Midbrain (tissue), 1 donor: Measurements from ENCODE around the gene TSPAN16.
A peak's percentile ranks its signal among the peaks of the same experiment; 100 is the strongest.
"Not testable (repeated sequence)": the region's sequence is repeated elsewhere in the genome, so short reads cannot be mapped to it uniquely, and the experiment has no call there.

Experiments used
- DNase-seq: peaks from one replicate; lab custom pipeline; 2025; lab: John Stamatoyannopoulos, UW

Gene TSPAN16

DNA sequence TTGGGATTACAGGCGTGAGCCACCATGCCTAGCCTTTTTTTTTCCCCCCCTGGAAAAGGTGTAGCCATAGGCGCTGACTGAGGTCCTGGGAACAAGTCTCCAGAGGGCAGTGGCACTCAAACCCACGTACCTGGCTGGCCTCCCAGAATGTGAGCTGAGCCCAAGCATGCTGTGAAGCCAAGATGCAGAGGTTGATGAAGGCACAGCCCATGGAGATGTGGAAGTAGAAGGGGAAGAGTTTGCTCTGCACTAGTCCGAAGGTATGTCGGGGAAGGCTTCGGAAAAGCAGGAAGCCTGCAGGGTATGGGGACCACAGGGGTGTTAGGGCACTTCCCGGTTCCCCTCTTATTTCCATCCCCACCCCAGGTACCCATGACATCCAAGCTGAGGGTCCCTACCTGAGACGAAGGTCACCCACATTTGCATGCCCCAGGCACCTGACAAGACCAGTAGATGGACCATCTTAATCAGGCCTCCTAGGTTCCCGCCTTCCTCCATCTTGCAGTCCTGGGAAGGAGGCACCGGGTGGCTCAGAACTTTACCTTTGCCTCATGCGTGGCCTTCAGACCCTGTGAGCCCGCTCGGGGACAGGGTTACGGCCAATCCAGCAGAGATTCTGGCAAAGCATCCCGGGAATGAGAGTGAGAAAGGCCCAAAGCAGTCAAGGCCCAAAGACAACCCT is 49.3 kb downstream of the TSPAN16 start:
- no peak for DNase-seq

DNA sequence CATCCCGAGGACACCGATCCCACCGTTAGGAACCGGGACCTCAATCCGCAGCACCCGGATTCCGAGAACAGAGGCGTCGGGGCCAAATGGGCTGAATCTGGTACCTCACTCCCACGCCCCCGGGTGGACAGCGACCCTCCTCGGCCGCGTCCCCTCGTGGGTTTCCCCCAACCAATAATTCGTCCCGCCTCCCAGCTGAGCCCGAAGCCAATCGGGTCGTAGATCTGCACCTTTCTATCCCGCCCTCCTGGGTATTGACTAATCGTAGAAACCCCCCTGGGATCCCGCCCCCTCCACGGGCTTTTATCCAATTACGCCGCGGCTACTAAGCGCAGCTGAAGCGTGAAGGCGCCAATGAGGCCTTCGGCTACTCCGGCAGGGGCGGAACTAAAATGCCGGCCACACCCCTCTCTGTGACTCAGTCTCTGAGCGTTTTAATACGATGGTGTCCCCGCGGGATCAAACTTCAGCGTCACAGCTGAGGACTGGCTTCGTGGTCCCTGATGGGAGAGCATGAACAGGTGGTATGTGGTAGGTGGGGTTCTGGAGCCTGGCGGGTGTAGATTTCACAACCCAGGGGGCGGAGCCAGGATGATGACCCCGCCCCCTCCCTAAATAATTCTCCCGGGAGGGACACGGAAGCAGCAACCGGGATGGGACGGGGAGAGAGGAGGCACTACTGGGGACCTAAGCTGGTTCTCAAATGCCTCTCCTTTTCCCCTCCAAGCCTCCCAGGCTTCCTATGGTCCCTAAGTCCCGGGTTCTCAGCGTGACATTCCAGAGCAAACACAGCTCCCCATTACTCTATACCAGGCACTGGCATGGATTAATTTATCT is 50.4 kb downstream of the TSPAN16 start, which contains the start of the genes CCDC159 and TMEM205:
TSS of gene CCDC159 (plus strand) at position 416 of the 837 bp plus-strand sequence. CDS start at position 504, 88 bp downstream.
TSS of gene TMEM205 (minus strand) at position 165 of the 837 bp plus-strand sequence. CDS start 649 bp downstream, outside the sequence.
- peak; percentile 100 for DNase-seq

- no peak for DNase-seq
Observed at GRCh38 chr19:11347546-11348039, 51.6 kb downstream of the TSPAN16 start.

DNA sequence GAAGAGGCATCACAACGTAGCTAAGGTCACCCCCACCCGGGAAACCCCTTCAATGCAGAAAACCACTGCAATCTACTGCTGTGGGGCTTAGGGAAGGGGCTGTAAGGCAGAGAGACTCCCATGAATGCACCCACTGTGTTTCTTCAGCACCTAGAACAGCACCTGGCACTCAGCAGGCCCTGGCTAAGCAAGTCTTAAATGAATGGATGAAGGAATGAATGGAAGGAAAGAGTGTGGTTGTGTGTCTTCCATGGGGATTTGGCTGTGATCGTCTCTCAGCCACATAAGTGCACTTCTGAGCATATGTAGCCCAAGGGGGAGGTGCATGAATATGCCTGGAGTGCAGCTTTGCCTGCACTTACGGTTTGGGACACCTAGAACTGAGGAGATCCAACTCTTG is 53.2 kb downstream of the TSPAN16 start:
- DNase-seq: no peak

DNA sequence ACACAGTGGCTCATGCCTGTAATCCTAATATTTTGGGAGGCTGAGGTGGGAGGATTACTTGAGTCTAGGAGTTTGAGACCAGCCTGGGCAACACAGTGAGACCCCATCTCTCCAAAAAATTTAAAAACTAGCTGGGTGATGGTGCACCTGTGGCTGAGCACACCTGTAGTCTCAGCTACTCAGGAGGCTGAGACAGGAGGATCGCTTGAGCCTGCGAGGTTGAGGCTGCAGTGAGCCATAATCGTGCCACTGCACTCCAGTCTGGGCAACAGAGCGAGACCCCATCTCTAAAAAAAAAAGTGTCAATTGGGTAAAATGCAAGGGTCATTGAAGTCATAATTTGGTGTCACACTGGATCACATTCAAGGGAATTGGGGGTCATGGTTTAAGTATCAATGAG is 58.1 kb downstream of the TSPAN16 start:
- not testable (repeated sequence) for DNase-seq

DNA sequence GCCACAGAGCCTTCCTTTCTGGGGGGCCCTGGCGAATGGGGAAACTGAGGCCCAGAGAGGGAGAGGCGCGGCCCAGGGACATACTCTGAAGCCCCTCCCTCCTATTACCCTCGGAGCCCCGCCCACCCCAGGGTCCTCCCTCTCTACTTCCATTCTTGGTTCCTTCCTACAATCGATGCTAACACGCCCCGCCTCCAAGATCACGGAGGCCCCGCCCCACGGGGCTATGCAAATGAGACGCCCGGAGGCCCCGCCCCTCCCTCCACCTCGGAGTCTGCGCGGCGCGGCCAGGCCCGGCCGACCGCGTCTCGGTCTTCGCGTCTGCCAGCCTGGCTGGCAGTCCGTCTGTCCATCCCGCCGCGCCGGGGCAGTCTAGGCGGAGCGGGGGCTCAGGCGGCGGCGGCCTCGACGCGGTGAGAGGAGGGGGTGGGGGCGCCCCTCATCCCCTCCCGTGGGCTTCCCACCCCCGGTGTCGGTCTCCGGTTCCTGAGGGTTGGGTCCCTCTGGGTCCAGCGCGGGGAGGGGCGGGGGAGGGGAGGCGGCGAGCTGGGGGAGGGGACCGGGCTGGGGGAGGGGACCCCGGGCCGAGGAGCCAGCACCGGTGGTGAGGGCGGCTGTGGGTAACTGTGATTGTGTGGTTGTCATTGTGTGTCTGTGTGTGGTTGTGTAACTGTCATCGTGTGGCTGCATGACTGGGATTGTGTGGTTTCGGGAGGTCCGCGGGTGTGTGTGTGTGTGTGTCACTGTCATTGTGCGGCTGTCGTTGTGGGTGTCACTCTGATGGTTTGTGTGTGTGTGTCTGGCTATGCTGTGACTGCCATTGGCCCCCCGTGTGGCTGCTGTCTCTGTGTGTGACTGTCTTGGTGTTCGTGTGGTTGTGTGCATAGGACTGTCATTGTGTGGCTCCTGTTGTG is 59.5 kb downstream of the TSPAN16 start, which contains the start of gene PLPPR2:
TSS of gene PLPPR2 (plus strand) at position 273 of the 914 bp plus-strand sequence. CDS start 2,242 bp downstream, outside the sequence.
- DNase-seq: peak; percentile 82

DNA sequence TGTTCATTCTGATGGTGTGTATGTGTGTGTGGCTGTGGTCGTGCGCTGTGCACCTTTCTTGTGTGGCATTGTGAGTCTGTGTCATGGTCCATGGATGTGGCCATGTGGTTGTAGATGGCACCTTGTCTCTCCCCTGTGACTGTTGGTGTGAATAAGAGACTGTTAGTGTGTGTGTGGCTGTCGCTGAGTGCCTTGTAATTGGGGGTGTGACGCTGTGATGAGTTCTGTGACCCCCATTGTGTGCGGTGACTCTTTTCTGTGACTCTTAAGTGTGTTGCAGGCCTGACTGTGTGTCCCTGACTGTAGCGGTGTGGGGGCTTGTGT is 60.1 kb downstream of the TSPAN16 start:
- no peak for DNase-seq

DNA sequence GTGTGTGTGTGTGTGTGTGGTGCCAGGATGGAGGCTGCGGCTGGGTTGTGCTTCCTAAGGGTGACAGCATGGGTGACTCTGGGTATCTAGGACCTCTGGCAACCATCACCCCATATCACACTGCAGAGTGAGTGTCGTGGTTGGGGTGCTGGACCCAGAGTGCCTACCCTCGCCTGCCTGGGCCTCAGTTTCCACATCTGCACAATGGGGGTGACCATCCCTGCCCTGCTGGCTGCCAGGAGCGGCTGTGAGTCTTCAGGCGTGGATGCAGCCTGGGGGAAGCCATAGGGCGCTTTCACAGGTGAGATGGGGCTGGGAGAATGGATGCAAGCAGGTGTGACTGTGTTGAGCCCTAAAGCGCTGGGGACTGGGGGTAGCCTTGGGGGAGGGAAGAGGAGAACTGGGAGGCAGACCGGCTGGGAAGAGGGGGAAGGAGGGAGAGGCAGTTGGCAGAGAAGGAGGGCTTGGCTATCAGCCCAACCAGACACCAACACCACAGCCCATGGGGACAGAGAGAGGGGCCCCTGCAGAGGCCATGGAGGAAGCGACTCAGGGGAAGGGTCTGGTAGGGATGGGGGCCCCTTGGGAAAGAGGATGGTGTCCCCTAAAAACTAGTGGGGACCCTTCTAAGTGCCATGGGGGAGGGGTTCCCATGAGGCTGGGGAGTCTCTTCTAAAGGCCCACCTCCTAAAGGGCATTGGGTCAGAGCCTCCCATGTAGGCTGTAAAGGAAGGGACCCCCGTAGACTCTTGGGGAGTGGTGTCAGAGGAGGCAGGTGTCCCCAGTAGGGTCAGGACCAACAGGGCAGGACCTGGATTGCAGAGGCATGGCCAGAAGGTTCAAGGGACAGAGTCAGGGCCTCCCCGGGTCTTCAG is 61.0 kb downstream of the TSPAN16 start:
- DNase-seq: no peak

DNA sequence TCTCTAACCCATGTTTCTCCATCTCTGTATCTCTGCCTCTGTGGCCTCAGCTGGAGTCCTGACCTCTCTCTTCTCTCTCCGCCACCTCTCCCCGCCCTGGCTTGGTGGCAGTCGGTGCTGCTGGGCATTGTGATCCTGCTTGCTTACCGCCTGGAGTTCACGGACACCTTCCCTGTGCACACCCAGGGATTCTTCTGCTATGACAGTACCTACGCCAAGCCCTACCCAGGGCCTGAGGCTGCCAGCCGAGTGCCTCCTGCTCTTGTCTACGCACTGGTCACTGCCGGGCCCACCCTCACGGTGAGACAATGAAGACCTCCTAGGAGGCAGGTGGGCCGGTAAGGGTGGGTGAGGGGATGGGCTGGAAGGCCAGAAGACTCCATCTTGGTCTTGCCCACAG is 63.5 kb downstream of the TSPAN16 start:
- DNase-seq: no peak

- no peak for DNase-seq
Observed at GRCh38 chr19:11361037-11361770, 65.2 kb downstream of the TSPAN16 start.

GRCh38 chr19:11361771-11362731 is 66.1 kb downstream of the TSPAN16 start:
- no peak for DNase-seq

DNA sequence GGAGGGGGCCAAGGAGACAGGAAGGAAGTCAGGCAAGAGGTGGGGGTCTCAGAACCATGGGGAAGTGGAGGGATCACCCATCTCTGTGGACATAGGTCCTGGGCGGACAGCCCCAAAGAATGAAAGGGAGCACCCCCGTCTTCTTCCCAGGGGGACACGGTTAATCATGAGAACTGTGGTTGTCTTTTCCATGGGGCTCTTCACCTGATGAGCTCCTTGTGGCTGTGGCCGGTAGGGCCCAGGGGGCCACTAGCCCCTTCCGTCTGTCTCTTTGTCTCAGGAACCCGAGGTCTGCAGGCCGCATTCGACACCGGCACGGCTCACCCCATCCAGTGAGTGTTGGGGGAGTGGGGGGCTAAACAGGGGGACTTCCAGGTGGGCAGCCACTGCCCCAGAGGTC is 67.9 kb downstream of the TSPAN16 start:
- DNase-seq: no peak

- DNase-seq: no peak
Observed at GRCh38 chr19:11364296-11364904, 68.4 kb downstream of the TSPAN16 start.

GRCh38 chr19:11364935-11365334 is 69.0 kb downstream of the TSPAN16 start:
- no peak for DNase-seq
